ENCODE measurements around the gene SRPRB. TPM values are rescaled to one million over a fixed set of nuclear protein-coding genes. Genes with fewer than 3 reads are reported as not detected.

SRPRB gene
- total and polyA plus RNA-seq, 2 experiments from 2014 or later = 25.6 to 36.0 TPM

GRCh38 chr3:133854264-133855001 lies 48.8 kb downstream of the SRPRB start:
- Histone ChIP-seq H3K4me3 (no peak overlapping the region), H3K27ac (ENCODE audit: low read depth) (no peak overlapping the region), H3K27me3 (ENCODE audit: insufficient read depth) (no peaks in the 10 kb centered on the region), H3F3A (replicated peaks; ENCODE audit: low read depth) (no peaks in the 10 kb centered on the region), H3K4me1 (ENCODE audit: insufficient read depth) (peaks cover 10% of the 10 kb centered on the region; the same call in 1 of the 2 replicates), H3K36me3 (ENCODE audit: insufficient read depth) (no peaks in the 10 kb centered on the region), H3K79me2 (replicated peaks; ENCODE audit: insufficient read depth) (no peaks in the 10 kb centered on the region), H2AFZ (no peak overlapping the region), H3K9me2 (ENCODE audit: insufficient read depth) (no peaks in the 10 kb centered on the region), H3K4me2 (no peak overlapping the region; the same call in 1 of the 2 replicates), H4K20me1 (replicated peaks; ENCODE audit: insufficient read depth) (no peaks in the 10 kb centered on the region)
- DNase-seq (ENCODE audit: low spot score) (no peak), ATAC-seq (no peak; the same call in 2 of the 3 replicates)
- Mint-ChIP-seq H3K4me1 (peaks cover 18% of the 10 kb centered on the region), H3K27me3 (ENCODE audit: insufficient read depth, low read depth, poor library complexity) (peaks cover 6% of the 10 kb centered on the region), H3K36me3 (ENCODE audit: low read depth) (no peaks in the 10 kb centered on the region), H3K27ac (no peak overlapping the region; the same call in 1 of the 2 replicates), H3K4me3 (no peak overlapping the region), H3K9me3 (no peaks in the 10 kb centered on the region)
- TF ChIP-seq ZNF114 (CRISPR knock-in tag; IDR thresholded peaks at IDR 0.05) = no peak

- peak; percentile 68 for ATAC-seq
- Mint-ChIP-seq H3K4me1 (peaks cover 21% of the 10 kb centered on the region), H3K27ac (no peak overlapping the region; the same call in 1 of the 2 replicates), H3K36me3 (ENCODE audit: low read depth) (no peaks in the 10 kb centered on the region), H3K9me3 (no peaks in the 10 kb centered on the region), H3K4me3 (no peak overlapping the region), H3K27me3 (ENCODE audit: insufficient read depth, low read depth, poor library complexity) (peaks cover 6% of the 10 kb centered on the region)
- Histone ChIP-seq H3K27ac (ENCODE audit: low read depth) (no peak overlapping the region), H3F3A (replicated peaks; ENCODE audit: low read depth) (no peaks in the 10 kb centered on the region), H2AFZ (no peak overlapping the region), H3K4me2 (peak overlapping the region; percentile 17), H3K36me3 (ENCODE audit: insufficient read depth) (no peaks in the 10 kb centered on the region), H3K9me2 (ENCODE audit: insufficient read depth) (no peaks in the 10 kb centered on the region), H3K27me3 (ENCODE audit: insufficient read depth) (no peaks in the 10 kb centered on the region), H4K20me1 (replicated peaks; ENCODE audit: insufficient read depth) (no peaks in the 10 kb centered on the region), H3K4me1 (ENCODE audit: insufficient read depth) (peaks cover 10% of the 10 kb centered on the region; the same call in 1 of the 2 replicates), H3K79me2 (replicated peaks; ENCODE audit: insufficient read depth) (no peaks in the 10 kb centered on the region), H3K4me3 (no peak overlapping the region)
- DNase-seq (ENCODE audit: low spot score) = peak; percentile 16
- no peak for TF ChIP-seq EZH2phosphoT487 (IDR thresholded peaks at IDR 0.05; ENCODE audit: unreplicated experiment)
- TF ChIP-seq EZH2 (IDR thresholded peaks at IDR 0.05; ENCODE audit: low read depth, unreplicated experiment) = no peak
- no peak for TF ChIP-seq REST (IDR thresholded peaks at IDR 0.05; ENCODE audit: unreplicated experiment)
- no peak for TF ChIP-seq ZNF462 (CRISPR knock-in tag; IDR thresholded peaks at IDR 0.05)
- TF ChIP-seq STAT1 (IDR thresholded peaks at IDR 0.05; ENCODE audit: unreplicated experiment) = no peak
- no peak for TF ChIP-seq ZNF114 (CRISPR knock-in tag; IDR thresholded peaks at IDR 0.05)
- no peak for TF ChIP-seq ZNF331 (CRISPR knock-in tag; IDR thresholded peaks at IDR 0.05; ENCODE audit: low read depth)
- TF ChIP-seq ETS1 (IDR thresholded peaks at IDR 0.05) = no peak
- TF ChIP-seq JUNB (IDR thresholded peaks at IDR 0.05; ENCODE audit: unreplicated experiment) = no peak
- no peak for TF ChIP-seq POLR2AphosphoS5 (IDR thresholded peaks at IDR 0.05; ENCODE audit: low read depth)
Measured at GRCh38 chr3:133855002-133855370, 49.4 kb downstream of the SRPRB start.
